Spleen (tissue), 11 donors: Measurements from ENCODE around the gene PPM1L. TPM values are rescaled to one million over a fixed set of nuclear protein-coding genes. Genes with fewer than 3 reads are reported as not detected.

Experiments
- DNase-seq: peaks from one replicate; pipeline ENCODE4 v3.0.0-alpha.2; 2020
- H3K27ac ChIP-seq, 8 donors: fragments of 200-600 bp; sonication (generic) in 7 of 8; 1 replicate in 4 of 8; 2 replicates in 4 of 8; pipeline versions ENCODE4 v1.5.0 to v1.8.0; 2016 to 2021; ENCODE audit warnings: inconsistent platforms in 4 of 8, mild to moderate bottlenecking in 4 of 8, moderate library complexity in 1 of 8
- H3K27me3 ChIP-seq, 7 donors: fragments of 200-600 bp; sonication (generic) in 6 of 7; replicated peaks in 1 of 7; 1 replicate in 4 of 7; 2 replicates in 3 of 7; pipeline versions ENCODE4 v1.5.0 to v1.8.0; 2016 to 2021; ENCODE audit warnings: inconsistent platforms in 3 of 7, mild to moderate bottlenecking in 1 of 7
- H3K36me3 ChIP-seq, 6 donors: fragments of 200-600 bp; sonication (generic) in 5 of 6; 1 replicate in 4 of 6; 2 replicates in 2 of 6; pipeline versions ENCODE4 v1.5.0 to v1.8.0; 2016 to 2021; ENCODE audit warnings: inconsistent platforms in 2 of 6
- H3K4me1 ChIP-seq, 6 donors: fragments of 200-600 bp; sonication (generic) in 5 of 6; 1 replicate in 3 of 6; 2 replicates in 3 of 6; pipeline versions ENCODE4 v1.5.0 to v1.8.0; 2016 to 2021; ENCODE audit warnings: inconsistent platforms in 3 of 6
- H3K4me3 ChIP-seq, 8 donors: fragments of 200-600 bp; sonication (generic) in 7 of 8; 1 replicate in 4 of 8; 2 replicates in 4 of 8; pipeline versions ENCODE4 v1.5.0 to v1.8.0; 2016 to 2021; ENCODE audit warnings: inconsistent platforms in 4 of 8, mild to moderate bottlenecking in 4 of 8, moderate library complexity in 2 of 8
- H3K9me3 ChIP-seq, 8 donors: fragments of 200-600 bp; sonication (generic) in 7 of 8; 1 replicate in 4 of 8; 2 replicates in 4 of 8; pipeline versions ENCODE4 v1.5.0 to v1.8.0; 2016 to 2021; ENCODE audit warnings: inconsistent platforms in 4 of 8
- CTCF ChIP-seq, 11 experiments: fragments of 200-600 bp in 7 of 11; fragments of 450-650 bp in 4 of 11; sonication (generic) in 4 of 11; IDR thresholded peaks in 8 of 11; conservative IDR thresholded peaks in 3 of 11; 1 replicate in 7 of 11; 2 replicates in 4 of 11; pipeline versions ENCODE4 v1.4.0 to v1.8.0; 2016 to 2021; ENCODE audit warnings: antibody characterized with exemption in 11 of 11, inconsistent platforms in 4 of 11, mild to moderate bottlenecking in 1 of 11
- POLR2A ChIP-seq, 3 donors: fragments of 450-650 bp; IDR thresholded peaks; one replicate each; pipeline ENCODE4 v1.5.1; 2017; ENCODE audit warnings: antibody characterized with exemption in 3 of 3, mild to moderate bottlenecking in 1 of 3
- POLR2AphosphoS5 ChIP-seq, 3 donors: sonication (generic); formaldehyde crosslinking; IDR thresholded peaks; one replicate each; pipeline ENCODE4 v1.5.1; 2017; ENCODE audit warnings: antibody characterized with exemption in 3 of 3
- WGBS, 5 donors: extraction: QIAGEN DNeasy Blood & Tissue Kit in 3 of 5; methylation state at CpG; one replicate each; pipeline versions ENCODE4 v1.1.5 to v1.1.7; 2013 to 2018; 5-methylcytosine and 5-hydroxymethylcytosine counted together
- intact Hi-C: fragments of 100-400 bp; cut with DNase I; formaldehyde crosslinking; loops from one replicate; pipeline ENCODE4 v1.15.0; 2023; ENCODE audit warnings: low total_unique reads
- polyA plus RNA-seq, 3 donors: library from polyadenylated mRNA; stranded (reverse); fragments of 200-250 nt; gene quantifications; one replicate each; pipeline ENCODE4 v1.2.1, GENCODE V29; 2013
- total RNA-seq, 7 donors: library from RNA; depleted of rRNA in 3 of 7; stranded (reverse); fragments of >200 nt in 3 of 7; fragmentation: NEBNext Ultra II Directional in 4 of 7; extraction: Animal tissue kit (Norgen Biotek cat#: 25700) in 4 of 7; gene quantifications; one replicate each; pipeline versions ENCODE4 v1.1.0 to v1.2.1, GENCODE V29; 2016 to 2021
- donor health status: healthy with polysubstance abuse.
- donor health status: DM: no; HTN: no; CAD: no; lungs with moderate emphysema.
- donor health status: DM: no; HTN: no; CAD: no.
- donor health status: Bipolar disorder and iron deficiency.
- donor health status: healthy.
- donor health status: DM: no; HTN: no; CAD: no.
- donor health status: DM: yes; HTN: yes; CAD: no.

Gene PPM1L
- total and polyA plus RNA-seq, 10 donors = 0.63 to 16.7 (median 12.2) TPM

GRCh38 chr3:160986069-160986468, 230.0 kb downstream of the PPM1L start:
- Histone ChIP-seq H3K36me3 (no peaks in the 10 kb centered on the region), H3K9me3 (peaks cover 0 to 22% (median 18%) of the 10 kb centered on the region in 8 donors), H3K27ac (no peak overlapping the region), H3K4me3 (no peak overlapping the region), H3K4me1 (peaks cover 0 to 20% (median 15%) of the 10 kb centered on the region in 6 donors), H3K27me3 (no peaks in the 10 kb centered on the region)
- intact Hi-C loops = no loop called here
- no peak for DNase-seq
- 59 to 87% (median 73%) methylated on average over 2 of the region's 2 CpGs for WGBS, 5 donors
- TF ChIP-seq POLR2A (IDR thresholded peaks at IDR 0.05) = no peak
- no peak for TF ChIP-seq POLR2AphosphoS5 (IDR thresholded peaks at IDR 0.05)
- no peak for TF ChIP-seq CTCF (IDR thresholded peaks at IDR 0.05 in 8 of 11, conservative IDR thresholded peaks at IDR 0.05 in 3 of 11)

- no peak for DNase-seq
- Histone ChIP-seq H3K4me3 (no peak overlapping the region), H3K9me3 (peaks cover 0 to 17% (median 13%) of the 10 kb centered on the region in 8 donors), H3K4me1 (no peaks in the 10 kb centered on the region), H3K36me3 (no peaks in the 10 kb centered on the region), H3K27me3 (no peaks in the 10 kb centered on the region), H3K27ac (no peak overlapping the region)
- 83 to 95% (median 89%) methylated on average over 4 of the region's 4 CpGs for WGBS, 5 donors
- TF ChIP-seq POLR2AphosphoS5 (IDR thresholded peaks at IDR 0.05) = no peak
- TF ChIP-seq POLR2A (IDR thresholded peaks at IDR 0.05) = no peak
- no peak for TF ChIP-seq CTCF (IDR thresholded peaks at IDR 0.05 in 8 of 11, conservative IDR thresholded peaks at IDR 0.05 in 3 of 11)
- intact Hi-C loops = no loop called here
Observed at GRCh38 chr3:160987982-160988964, 232.2 kb downstream of the PPM1L start.

GRCh38 chr3:160990446-160990845, 234.4 kb downstream of the PPM1L start:
- no peaks in the 10 kb centered on the region for H3K27me3 ChIP-seq
- H3K27ac ChIP-seq = no peak overlapping the region
- H3K4me1 ChIP-seq = no peaks in the 10 kb centered on the region
- intact Hi-C loops = no loop called here
- no peak for DNase-seq
- no peaks in the 10 kb centered on the region for H3K36me3 ChIP-seq
- H3K9me3 ChIP-seq = no peaks in the 10 kb centered on the region
- 88 to 96% (median 93%) methylated on average over 2 of the region's 2 CpGs for WGBS, 5 donors
- H3K4me3 ChIP-seq = no peak overlapping the region
- no peak for TF ChIP-seq POLR2AphosphoS5 (IDR thresholded peaks at IDR 0.05)
- no peak for TF ChIP-seq POLR2A (IDR thresholded peaks at IDR 0.05)
- TF ChIP-seq CTCF (IDR thresholded peaks at IDR 0.05 in 8 of 11, conservative IDR thresholded peaks at IDR 0.05 in 3 of 11) = no peak

- Histone ChIP-seq H3K36me3 (no peaks in the 10 kb centered on the region), H3K4me3 (no peak overlapping the region), H3K27ac (no peak overlapping the region), H3K9me3 (no peaks in the 10 kb centered on the region), H3K4me1 (no peaks in the 10 kb centered on the region), H3K27me3 (no peaks in the 10 kb centered on the region)
- 62 to 87% (median 77%) methylated on average over 3 of the region's 3 CpGs for WGBS, 5 donors
- intact Hi-C loops = no loop called here
- TF ChIP-seq POLR2AphosphoS5 (IDR thresholded peaks at IDR 0.05) = no peak
- TF ChIP-seq POLR2A (IDR thresholded peaks at IDR 0.05) = no peak
- no peak for TF ChIP-seq CTCF (IDR thresholded peaks at IDR 0.05 in 8 of 11, conservative IDR thresholded peaks at IDR 0.05 in 3 of 11)
- DNase-seq = no peak
Observed at GRCh38 chr3:160992712-160993111, 236.7 kb downstream of the PPM1L start.
